ENCODE results near the gene CRACR2B. TPM values are rescaled to one million over a fixed set of nuclear protein-coding genes. Genes with fewer than 3 reads are reported as not detected.

CRACR2B gene
- total and polyA plus RNA-seq, 2 of the 13 experiments (the other 11 are each of a cell fraction or from before 2014, with no cell fraction given): 14.9 to 21.0 TPM

DNA sequence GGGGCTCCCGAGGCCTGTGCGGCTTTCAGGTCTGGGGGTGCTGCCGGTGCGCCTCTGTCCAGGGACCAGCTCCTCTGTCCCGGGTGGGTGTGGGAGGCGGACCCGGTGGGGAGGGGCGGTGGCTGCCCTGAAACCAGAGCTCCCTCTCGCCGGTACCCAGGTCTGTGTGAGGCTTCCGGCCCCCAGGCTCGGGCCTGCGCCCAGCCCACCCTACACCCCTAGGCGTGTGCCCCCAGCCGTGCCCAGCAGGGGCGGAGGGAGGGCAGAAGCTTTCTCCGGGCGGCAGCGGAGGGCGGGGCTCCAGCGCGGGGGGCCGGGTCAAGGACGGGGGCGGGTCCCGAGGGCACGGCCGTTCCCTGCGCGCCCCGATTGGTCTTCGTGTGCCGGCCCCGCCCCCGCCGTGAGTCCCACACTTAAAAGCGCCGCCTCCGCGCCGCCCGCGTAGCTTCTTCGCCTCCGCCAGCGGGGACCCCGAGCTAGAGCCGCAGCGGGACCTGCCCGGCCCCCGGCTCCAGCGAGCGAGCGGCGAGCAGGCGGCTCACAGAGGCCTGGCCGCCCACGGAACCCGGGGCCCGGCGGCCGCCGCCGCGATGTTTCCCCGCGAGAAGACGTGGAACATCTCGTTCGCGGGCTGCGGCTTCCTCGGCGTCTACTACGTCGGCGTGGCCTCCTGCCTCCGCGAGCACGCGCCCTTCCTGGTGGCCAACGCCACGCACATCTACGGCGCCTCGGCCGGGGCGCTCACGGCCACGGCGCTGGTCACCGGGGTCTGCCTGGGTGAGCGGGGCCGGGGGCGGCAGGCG, 8.4 kb upstream of the CRACR2B start (continued):
- TF ChIP-seq NPAS2 (CRISPR knock-in tag; IDR thresholded peaks at IDR 0.05; ENCODE audit: borderline replicate concordance): no peak
- TF ChIP-seq RBFOX2 (IDR thresholded peaks at IDR 0.05; ENCODE audit: low read depth, low read length): peak; percentile 99
- TF ChIP-seq ZSCAN29 (CRISPR knock-in tag; conservative IDR thresholded peaks at IDR 0.05): peak; percentile 16; the same call in 1 of the 2 replicates
- TF ChIP-seq KDM5B (CRISPR knock-in tag; IDR thresholded peaks at IDR 0.05; ENCODE audit: borderline replicate concordance): peak; percentile 38; the same call in 1 of the 2 replicates
- TF ChIP-seq, protein P1, sequence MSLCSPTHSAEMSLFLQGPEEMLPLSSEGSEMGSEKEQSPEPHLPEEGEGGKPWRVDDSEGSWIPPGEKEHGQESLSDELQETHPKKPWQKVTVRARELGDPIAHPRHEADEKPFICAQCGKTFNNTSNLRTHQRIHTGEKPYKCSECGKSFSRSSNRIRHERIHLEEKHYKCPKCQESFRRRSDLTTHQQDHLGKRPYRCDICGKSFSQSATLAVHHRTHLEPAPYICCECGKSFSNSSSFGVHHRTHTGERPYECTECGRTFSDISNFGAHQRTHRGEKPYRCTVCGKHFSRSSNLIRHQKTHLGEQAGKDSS (CRISPR knock-in tag; IDR thresholded peaks at IDR 0.05; ENCODE audit: borderline replicate concordance, low read depth): 0 out of 2 replicates have a peak, but pooled peaks have one; percentile 68
- no peak for TF ChIP-seq ZNF232 (CRISPR knock-in tag; IDR thresholded peaks at IDR 0.05; ENCODE audit: borderline replicate concordance)
- TF ChIP-seq, protein P2, sequence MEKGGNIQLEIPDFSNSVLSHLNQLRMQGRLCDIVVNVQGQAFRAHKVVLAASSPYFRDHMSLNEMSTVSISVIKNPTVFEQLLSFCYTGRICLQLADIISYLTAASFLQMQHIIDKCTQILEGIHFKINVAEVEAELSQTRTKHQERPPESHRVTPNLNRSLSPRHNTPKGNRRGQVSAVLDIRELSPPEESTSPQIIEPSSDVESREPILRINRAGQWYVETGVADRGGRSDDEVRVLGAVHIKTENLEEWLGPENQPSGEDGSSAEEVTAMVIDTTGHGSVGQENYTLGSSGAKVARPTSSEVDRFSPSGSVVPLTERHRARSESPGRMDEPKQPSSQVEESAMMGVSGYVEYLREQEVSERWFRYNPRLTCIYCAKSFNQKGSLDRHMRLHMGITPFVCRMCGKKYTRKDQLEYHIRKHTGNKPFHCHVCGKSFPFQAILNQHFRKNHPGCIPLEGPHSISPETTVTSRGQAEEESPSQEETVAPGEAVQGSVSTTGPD (CRISPR knock-in tag; IDR thresholded peaks at IDR 0.05): no peak
- peak; percentile 76 for TF ChIP-seq KDM2A (CRISPR knock-in tag; IDR thresholded peaks at IDR 0.05; ENCODE audit: borderline replicate concordance, low read depth)
- TF ChIP-seq ZNF598 (CRISPR knock-in tag; IDR thresholded peaks at IDR 0.05; ENCODE audit: borderline replicate concordance): no peak
- peak; percentile 81 for TF ChIP-seq ZFY (CRISPR knock-in tag; IDR thresholded peaks at IDR 0.05)
- peak; percentile 32 for TF ChIP-seq AGO2 (optimal IDR thresholded peaks at IDR 0.05; ENCODE audit: low read depth, low read length)
- TF ChIP-seq HNRNPL (IDR thresholded peaks at IDR 0.05; ENCODE audit: low read depth, low read length): peak; percentile 96
- TF ChIP-seq ZNF724P (CRISPR knock-in tag; IDR thresholded peaks at IDR 0.05; ENCODE audit: borderline replicate concordance): 0 out of 2 replicates have a peak, but pooled peaks have one; percentile 62
- no peak for TF ChIP-seq ZNF263 (CRISPR knock-in tag; IDR thresholded peaks at IDR 0.05)
- TF ChIP-seq YY1 (IDR thresholded peaks at IDR 0.05; ENCODE audit: insufficient read depth, insufficient replicate concordance, low read depth, low read length): peak; percentile 48
- TF ChIP-seq, protein P3, sequence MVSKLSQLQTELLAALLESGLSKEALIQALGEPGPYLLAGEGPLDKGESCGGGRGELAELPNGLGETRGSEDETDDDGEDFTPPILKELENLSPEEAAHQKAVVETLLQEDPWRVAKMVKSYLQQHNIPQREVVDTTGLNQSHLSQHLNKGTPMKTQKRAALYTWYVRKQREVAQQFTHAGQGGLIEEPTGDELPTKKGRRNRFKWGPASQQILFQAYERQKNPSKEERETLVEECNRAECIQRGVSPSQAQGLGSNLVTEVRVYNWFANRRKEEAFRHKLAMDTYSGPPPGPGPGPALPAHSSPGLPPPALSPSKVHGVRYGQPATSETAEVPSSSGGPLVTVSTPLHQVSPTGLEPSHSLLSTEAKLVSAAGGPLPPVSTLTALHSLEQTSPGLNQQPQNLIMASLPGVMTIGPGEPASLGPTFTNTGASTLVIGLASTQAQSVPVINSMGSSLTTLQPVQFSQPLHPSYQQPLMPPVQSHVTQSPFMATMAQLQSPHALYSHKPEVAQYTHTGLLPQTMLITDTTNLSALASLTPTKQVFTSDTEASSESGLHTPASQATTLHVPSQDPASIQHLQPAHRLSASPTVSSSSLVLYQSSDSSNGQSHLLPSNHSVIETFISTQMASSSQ (IDR thresholded peaks at IDR 0.05; ENCODE audit: low read depth): no peak
- TF ChIP-seq, protein P3 (CRISPR knock-in tag; IDR thresholded peaks at IDR 0.05; ENCODE audit: borderline replicate concordance): peak; percentile 26; the same call in 1 of the 2 replicates
- TF ChIP-seq, protein P4, sequence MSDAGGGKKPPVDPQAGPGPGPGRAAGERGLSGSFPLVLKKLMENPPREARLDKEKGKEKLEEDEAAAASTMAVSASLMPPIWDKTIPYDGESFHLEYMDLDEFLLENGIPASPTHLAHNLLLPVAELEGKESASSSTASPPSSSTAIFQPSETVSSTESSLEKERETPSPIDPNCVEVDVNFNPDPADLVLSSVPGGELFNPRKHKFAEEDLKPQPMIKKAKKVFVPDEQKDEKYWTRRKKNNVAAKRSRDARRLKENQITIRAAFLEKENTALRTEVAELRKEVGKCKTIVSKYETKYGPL (CRISPR knock-in tag; IDR thresholded peaks at IDR 0.05): no peak
- 0 out of 2 replicates have a peak, but pooled peaks have one; percentile 76 for TF ChIP-seq ARID2 (CRISPR knock-in tag; IDR thresholded peaks at IDR 0.05; ENCODE audit: borderline replicate concordance)
- TF ChIP-seq MYNN (CRISPR knock-in tag; IDR thresholded peaks at IDR 0.05; ENCODE audit: low read depth): peak; percentile 28; the same call in 1 of the 2 replicates

Data from HepG2 (cell line).